Neural progenitor cell (in vitro differentiated cells): ENCODE results near the gene SORBS2. TPM values are rescaled to one million over a fixed set of nuclear protein-coding genes. Genes with fewer than 3 reads are reported as not detected.

Experiments
- DNase-seq: peaks from one replicate; pipeline ENCODE4 v3.0.0-alpha.2; 2016; ENCODE audit warnings: low spot score
- H2AFZ ChIP-seq: fragments of 200-600 bp; sonication (generic); replicated peaks from 2 replicates; pipeline ENCODE4 v1.6.1; 2016; ENCODE audit warnings: antibody characterized with exemption
- H3F3A ChIP-seq: fragments of 200-600 bp; sonication (generic); 2 replicates; pipeline ENCODE4 v1.6.1; 2016; ENCODE audit warnings: antibody characterized with exemption, low read depth
- H3K27ac ChIP-seq: fragments of 200-600 bp; sonication (generic); 2 replicates; pipeline ENCODE4 v1.5.1; 2016; ENCODE audit warnings: mild to moderate bottlenecking
- H3K27me3 ChIP-seq: fragments of 200-600 bp; sonication (generic); 2 replicates; pipeline ENCODE4 v1.6.1; 2016; ENCODE audit warnings: mild to moderate bottlenecking, moderate library complexity
- H3K36me3 ChIP-seq: fragments of 200-600 bp; sonication (generic); 2 replicates; pipeline ENCODE4 v1.5.1; 2016
- H3K4me1 ChIP-seq: fragments of 200-600 bp; sonication (generic); 2 replicates; pipeline ENCODE4 v1.6.1; 2016; ENCODE audit warnings: mixed run types
- H3K4me2 ChIP-seq: fragments of 200-600 bp; sonication (generic); 2 replicates; pipeline ENCODE4 v1.6.1; 2016
- H3K4me3 ChIP-seq: fragments of 200-600 bp; sonication (generic); 2 replicates; pipeline ENCODE4 v1.5.1; 2016
- H3K79me2 ChIP-seq: fragments of 200-600 bp; sonication (generic); 2 replicates; pipeline ENCODE4 v1.6.1; 2016; ENCODE audit warnings: low read depth
- H3K9ac ChIP-seq: fragments of 200-600 bp; sonication (generic); 2 replicates; pipeline ENCODE4 v1.6.1; 2016
- H3K9me3 ChIP-seq: fragments of 200-600 bp; sonication (generic); 2 replicates; pipeline ENCODE4 v1.5.1; 2016; ENCODE audit warnings: low read depth
- H4K20me1 ChIP-seq: fragments of 200-600 bp; sonication (generic); 2 replicates; pipeline ENCODE4 v1.6.1; 2016; ENCODE audit warnings: low read depth
- H3K27ac Mint-ChIP-seq: 3 replicates; pipeline ENCODE4 v1.8.0; 2021; ENCODE audit warnings: mixed read lengths
- H3K27me3 Mint-ChIP-seq: 2 replicates; pipeline ENCODE4 v1.8.0; 2022; ENCODE audit warnings: low read depth, mild to moderate bottlenecking, inconsistent platforms, moderate library complexity, mixed read lengths; ENCODE audit not compliant: insufficient read depth
- H3K36me3 Mint-ChIP-seq: 3 replicates; pipeline ENCODE4 v1.8.0; 2021; ENCODE audit warnings: mixed read lengths
- H3K4me1 Mint-ChIP-seq: 3 replicates; pipeline ENCODE4 v1.8.0; 2021; ENCODE audit warnings: mixed read lengths
- H3K4me3 Mint-ChIP-seq: 3 replicates; pipeline ENCODE4 v1.8.0; 2021; ENCODE audit warnings: mild to moderate bottlenecking, moderate library complexity, mixed read lengths
- H3K9me3 Mint-ChIP-seq: 3 replicates; pipeline ENCODE4 v1.8.0; 2020; ENCODE audit warnings: mixed read lengths
- EZH2 ChIP-seq: fragments of 200-600 bp; sonication (generic); IDR thresholded peaks from 2 replicates; pipeline ENCODE4 v1.6.1; 2017; ENCODE audit warnings: antibody characterized with exemption, mild to moderate bottlenecking, moderate library complexity
- EZH2phosphoT487 ChIP-seq: fragments of 200-600 bp; sonication (generic); IDR thresholded peaks from 2 replicates; pipeline ENCODE4 v1.6.1; 2017; ENCODE audit warnings: antibody characterized with exemption
- total RNA-seq: library from RNA; depleted of rRNA; stranded (reverse); fragments of >200 nt; gene quantifications from 2 replicates; pipeline ENCODE4 v1.2.3, GENCODE V29; 2015; ENCODE audit warnings: low replicate concordance
- TF ChIP-seq, protein P1 (sequence below): fragments of 200-600 bp; sonication (generic); IDR thresholded peaks from 2 replicates; pipeline ENCODE4 v1.5.1; 2017; ENCODE audit warnings: antibody characterized with exemption, mild to moderate bottlenecking

The SORBS2 gene
- total RNA-seq, 1 donor from 2014 or later, result 15.7 TPM

DNA sequence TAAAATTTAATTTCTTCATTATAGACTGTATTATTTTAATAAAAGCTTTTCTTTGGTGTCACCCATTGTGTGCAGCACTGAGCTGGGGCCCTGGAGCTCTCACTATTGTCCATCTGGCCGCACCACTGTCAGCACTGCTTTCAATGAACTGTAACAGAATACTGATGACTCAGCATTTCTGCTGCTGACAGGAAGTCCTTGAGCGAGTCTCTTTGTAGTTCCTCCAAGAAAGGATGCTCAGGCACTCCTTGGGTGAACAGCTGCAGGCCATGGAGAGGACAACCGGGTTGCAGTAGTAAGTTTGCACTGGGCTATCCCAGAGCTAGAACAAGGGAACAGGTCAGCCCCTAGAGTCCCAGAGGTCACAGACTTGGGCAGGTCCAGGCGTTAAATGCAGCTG lies 81.6 kb downstream of the SORBS2 start:
- Histone ChIP-seq H3K79me2 (no peaks in the 10 kb centered on the region), H3K36me3 (no peaks in the 10 kb centered on the region), H3K27me3 (no peaks in the 10 kb centered on the region), H3K27ac (no peak overlapping the region), H3F3A (peaks cover 4% of the 10 kb centered on the region), H3K4me2 (no peak overlapping the region), H3K4me3 (no peak overlapping the region), H2AFZ (peak overlapping the region; percentile 50), H3K9me3 (no peaks in the 10 kb centered on the region), H3K9ac (no peak overlapping the region), H3K4me1 (peaks cover 9% of the 10 kb centered on the region), H4K20me1 (no peaks in the 10 kb centered on the region)
- Mint-ChIP-seq H3K4me3 (no peak overlapping the region), H3K9me3 (peaks cover 6% of the 10 kb centered on the region), H3K36me3 (peaks cover 16% of the 10 kb centered on the region), H3K27me3 (no peaks in the 10 kb centered on the region), H3K27ac (no peak overlapping the region), H3K4me1 (peaks cover 25% of the 10 kb centered on the region)
- no peak for TF ChIP-seq EZH2phosphoT487
- TF ChIP-seq, protein P1, sequence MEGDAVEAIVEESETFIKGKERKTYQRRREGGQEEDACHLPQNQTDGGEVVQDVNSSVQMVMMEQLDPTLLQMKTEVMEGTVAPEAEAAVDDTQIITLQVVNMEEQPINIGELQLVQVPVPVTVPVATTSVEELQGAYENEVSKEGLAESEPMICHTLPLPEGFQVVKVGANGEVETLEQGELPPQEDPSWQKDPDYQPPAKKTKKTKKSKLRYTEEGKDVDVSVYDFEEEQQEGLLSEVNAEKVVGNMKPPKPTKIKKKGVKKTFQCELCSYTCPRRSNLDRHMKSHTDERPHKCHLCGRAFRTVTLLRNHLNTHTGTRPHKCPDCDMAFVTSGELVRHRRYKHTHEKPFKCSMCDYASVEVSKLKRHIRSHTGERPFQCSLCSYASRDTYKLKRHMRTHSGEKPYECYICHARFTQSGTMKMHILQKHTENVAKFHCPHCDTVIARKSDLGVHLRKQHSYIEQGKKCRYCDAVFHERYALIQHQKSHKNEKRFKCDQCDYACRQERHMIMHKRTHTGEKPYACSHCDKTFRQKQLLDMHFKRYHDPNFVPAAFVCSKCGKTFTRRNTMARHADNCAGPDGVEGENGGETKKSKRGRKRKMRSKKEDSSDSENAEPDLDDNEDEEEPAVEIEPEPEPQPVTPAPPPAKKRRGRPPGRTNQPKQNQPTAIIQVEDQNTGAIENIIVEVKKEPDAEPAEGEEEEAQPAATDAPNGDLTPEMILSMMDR, result no peak
- DNase-seq, result peak; percentile 63

DNA sequence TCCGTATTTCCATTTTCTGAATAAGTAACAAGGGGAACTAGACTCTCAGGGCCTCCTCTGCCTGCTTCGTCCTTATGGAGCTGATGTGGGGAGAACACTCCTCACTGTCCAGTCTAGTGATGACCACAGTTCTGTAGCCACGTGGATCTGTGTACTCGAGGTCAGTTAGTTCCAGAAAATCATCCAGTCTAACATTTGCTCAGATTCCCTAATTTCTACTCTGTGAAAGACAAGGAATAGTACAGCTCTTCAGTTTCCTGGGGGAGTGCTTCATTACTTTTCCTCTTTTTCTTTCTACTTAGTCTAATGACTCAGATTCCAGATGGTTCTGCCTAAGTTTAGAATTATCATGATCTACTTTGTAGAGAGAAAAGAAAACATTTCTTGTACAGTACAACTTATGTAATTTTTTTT lies 82.6 kb downstream of the SORBS2 start:
- Histone ChIP-seq H3K36me3 (no peaks in the 10 kb centered on the region), H3K4me2 (no peak overlapping the region), H3F3A (peaks cover 4% of the 10 kb centered on the region), H3K9ac (no peak overlapping the region), H4K20me1 (no peaks in the 10 kb centered on the region), H3K79me2 (no peaks in the 10 kb centered on the region), H2AFZ (no peak overlapping the region), H3K4me1 (peaks cover 9% of the 10 kb centered on the region), H3K9me3 (no peaks in the 10 kb centered on the region), H3K4me3 (no peak overlapping the region), H3K27me3 (no peaks in the 10 kb centered on the region), H3K27ac (no peak overlapping the region)
- Mint-ChIP-seq H3K9me3 (peaks cover 6% of the 10 kb centered on the region), H3K27me3 (no peaks in the 10 kb centered on the region), H3K4me3 (no peak overlapping the region), H3K4me1 (peaks cover 25% of the 10 kb centered on the region), H3K27ac (no peak overlapping the region), H3K36me3 (peaks cover 16% of the 10 kb centered on the region)
- DNase-seq, result no peak
- TF ChIP-seq EZH2 (no peak), EZH2phosphoT487 (no peak)
- TF ChIP-seq, protein P1, result no peak

DNA sequence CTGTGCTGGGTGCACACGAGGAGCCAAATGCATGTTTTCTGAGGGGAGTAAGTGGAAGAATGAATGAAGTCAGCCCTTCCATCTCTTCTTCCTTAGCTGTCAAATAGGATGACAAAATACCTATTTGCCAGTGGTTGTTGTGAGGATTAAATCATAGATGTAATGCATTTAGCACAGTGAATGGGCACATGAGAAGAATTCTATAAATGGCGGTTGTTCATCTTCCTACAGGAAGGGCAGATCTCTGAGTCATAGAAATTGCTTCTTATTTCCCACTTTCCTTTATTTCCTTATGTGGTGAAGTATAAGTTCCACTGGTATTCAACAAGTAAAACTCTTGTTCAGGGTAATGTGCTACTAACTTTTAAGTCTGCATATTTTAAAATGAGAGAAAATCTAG lies 83.1 kb downstream of the SORBS2 start:
- no peak overlapping the region for H3K27ac Mint-ChIP-seq
- H3K4me1 Mint-ChIP-seq, result peaks cover 28% of the 10 kb centered on the region
- no peak overlapping the region for H3K4me2 ChIP-seq
- H3K4me1 ChIP-seq, result peaks cover 12% of the 10 kb centered on the region
- H3K27me3 ChIP-seq, result no peaks in the 10 kb centered on the region
- H3K4me3 ChIP-seq, result no peak overlapping the region
- H4K20me1 ChIP-seq, result no peaks in the 10 kb centered on the region
- no peak for DNase-seq
- no peak overlapping the region for H3K4me3 Mint-ChIP-seq
- H3K9me3 Mint-ChIP-seq, result peaks cover 6% of the 10 kb centered on the region
- H3K79me2 ChIP-seq, result no peaks in the 10 kb centered on the region
- H3K27ac ChIP-seq, result no peak overlapping the region
- H3F3A ChIP-seq, result peaks cover 4% of the 10 kb centered on the region
- no peaks in the 10 kb centered on the region for H3K9me3 ChIP-seq
- H3K27me3 Mint-ChIP-seq, result no peaks in the 10 kb centered on the region
- no peak overlapping the region for H2AFZ ChIP-seq
- H3K36me3 ChIP-seq, result no peaks in the 10 kb centered on the region
- TF ChIP-seq, protein P1, result no peak
- no peak for TF ChIP-seq EZH2phosphoT487
- TF ChIP-seq EZH2, result no peak
- H3K36me3 Mint-ChIP-seq, result peaks cover 14% of the 10 kb centered on the region
- no peak overlapping the region for H3K9ac ChIP-seq
